Measurements from ENCODE around the gene STRN3.

DNA sequence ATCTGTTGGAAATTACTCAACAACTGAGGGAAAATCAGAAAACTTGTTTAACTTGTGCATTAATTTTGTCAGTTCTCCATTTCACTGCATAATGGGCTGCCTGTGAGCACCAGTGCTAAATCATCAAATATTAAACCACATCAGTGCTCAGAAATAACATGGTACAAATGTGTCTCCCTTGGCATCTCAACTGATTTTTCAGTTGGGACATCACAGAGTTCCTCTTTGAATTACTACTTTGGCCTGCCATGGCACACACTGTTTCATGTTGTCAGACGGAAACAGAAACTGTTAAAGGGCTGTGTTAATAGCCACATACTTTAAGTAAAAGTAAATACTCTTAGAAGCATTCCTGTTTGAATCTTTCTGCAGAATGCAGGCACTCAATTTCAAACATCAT lies 42.1 kb upstream of the STRN3 start:
- TF ChIP-seq, protein P1, sequence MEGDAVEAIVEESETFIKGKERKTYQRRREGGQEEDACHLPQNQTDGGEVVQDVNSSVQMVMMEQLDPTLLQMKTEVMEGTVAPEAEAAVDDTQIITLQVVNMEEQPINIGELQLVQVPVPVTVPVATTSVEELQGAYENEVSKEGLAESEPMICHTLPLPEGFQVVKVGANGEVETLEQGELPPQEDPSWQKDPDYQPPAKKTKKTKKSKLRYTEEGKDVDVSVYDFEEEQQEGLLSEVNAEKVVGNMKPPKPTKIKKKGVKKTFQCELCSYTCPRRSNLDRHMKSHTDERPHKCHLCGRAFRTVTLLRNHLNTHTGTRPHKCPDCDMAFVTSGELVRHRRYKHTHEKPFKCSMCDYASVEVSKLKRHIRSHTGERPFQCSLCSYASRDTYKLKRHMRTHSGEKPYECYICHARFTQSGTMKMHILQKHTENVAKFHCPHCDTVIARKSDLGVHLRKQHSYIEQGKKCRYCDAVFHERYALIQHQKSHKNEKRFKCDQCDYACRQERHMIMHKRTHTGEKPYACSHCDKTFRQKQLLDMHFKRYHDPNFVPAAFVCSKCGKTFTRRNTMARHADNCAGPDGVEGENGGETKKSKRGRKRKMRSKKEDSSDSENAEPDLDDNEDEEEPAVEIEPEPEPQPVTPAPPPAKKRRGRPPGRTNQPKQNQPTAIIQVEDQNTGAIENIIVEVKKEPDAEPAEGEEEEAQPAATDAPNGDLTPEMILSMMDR (IDR thresholded peaks at IDR 0.05) = no peak
- no peak for TF ChIP-seq POLR2A (IDR thresholded peaks at IDR 0.05)
